HepG2 (cell line): Measurements from ENCODE around the gene CYLD. TPM values are rescaled to one million over a fixed set of nuclear protein-coding genes. Genes with fewer than 3 reads are reported as not detected.

ENCODE experiments used
- ATAC-seq: fragments of 200-7000 bp; cut with Tn5 transposase; 3 replicates; pipeline ENCODE4 v1.9.1; 2020; ENCODE audit warnings: mild to moderate bottlenecking, moderate library complexity
- BruUV-seq: library from RNA; stranded (reverse); fragments of 400-500 nt; replicated peaks from 2 replicates; lab custom pipeline; 2021; lab: Mats Ljungman, UMichigan
- CTCF ChIA-PET: fragments of 300-600 bp; formaldehyde crosslinking; extraction: SDS; loops from one replicate; lab custom pipeline; 2021; ENCODE audit warnings: low total read pairs, inconsistent platforms, low intra/inter-chr PET ratio; lab: Yijun Ruan, JAX
- POLR2A ChIA-PET: fragments of 350-600 bp; sonication (Branson Sonifier 250); formaldehyde crosslinking; loops from one replicate; lab custom pipeline; 2020; ENCODE audit warnings: antibody characterized with exemption, inconsistent platforms; lab: Yijun Ruan, JAX
- DNase-seq: peaks from one replicate; pipeline ENCODE4 v3.0.0-alpha.2; 2015; ENCODE audit warnings: low spot score
- FAIRE-seq: peaks from 3 replicates; lab custom pipeline; 2011; peaks lifted over from hg19 to GRCh38; lab: Jason Lieb, UNC
- H2AFZ ChIP-seq: one replicate; pipeline ENCODE4 v1.6.1; 2011; ENCODE audit warnings: low read length, inconsistent platforms
- H3K27ac ChIP-seq: fragments of 300-600 bp; 3 replicates; pipeline ENCODE4 v1.8.0; 2011; ENCODE audit warnings: mixed run types, mild to moderate bottlenecking, mixed read lengths, low read length, inconsistent platforms; ENCODE audit not compliant: insufficient read depth; ENCODE audit errors: extremely low read length
- H3K27me3 ChIP-seq, 2 experiments: fragments of 200-600 bp in 1 of 2; 2 replicates in 1 of 2; 3 replicates in 1 of 2; pipeline versions ENCODE4 v1.6.0 to v1.8.0; 2011; ENCODE audit warnings: low read length in 2 of 2, mild to moderate bottlenecking in 2 of 2, moderate library complexity in 2 of 2, inconsistent platforms in 1 of 2; ENCODE audit not compliant: insufficient read depth in 2 of 2, control insufficient read depth in 1 of 2
- H3K36me3 ChIP-seq, 2 experiments: fragments of 200-600 bp in 1 of 2; replicated peaks in 1 of 2; 2 replicates in 1 of 2; 3 replicates in 1 of 2; pipeline versions ENCODE4 v1.5.1 to v1.8.0; 2011; ENCODE audit warnings: low read length in 2 of 2, inconsistent platforms in 1 of 2; ENCODE audit not compliant: insufficient read depth in 2 of 2, control insufficient read depth in 1 of 2
- H3K4me1 ChIP-seq: 2 replicates; pipeline ENCODE4 v1.5.1; 2012; ENCODE audit warnings: low read length, inconsistent platforms; ENCODE audit not compliant: insufficient read depth
- H3K4me2 ChIP-seq: 2 replicates; pipeline ENCODE4 v1.6.0; 2011; ENCODE audit warnings: low read depth, low read length, inconsistent platforms
- H3K4me3 ChIP-seq, 3 experiments: fragments of 200-600 bp in 1 of 3; sonication (generic), shearing (Covaris generic) in 1 of 3; replicated peaks in 1 of 3; 2 replicates each; pipeline ENCODE4 v1.5.1; 2011 to 2016; ENCODE audit warnings: low read length in 3 of 3, inconsistent platforms in 2 of 3, low read depth in 2 of 3, mild to moderate bottlenecking in 2 of 3, control low read depth in 1 of 3, mixed read lengths in 1 of 3; ENCODE audit not compliant: insufficient read depth in 1 of 3
- H3K79me2 ChIP-seq: one replicate; pipeline ENCODE4 v1.6.1; 2011; ENCODE audit warnings: low read length, inconsistent platforms; ENCODE audit not compliant: insufficient read depth
- H3K9ac ChIP-seq: 2 replicates; pipeline ENCODE4 v1.6.0; 2011; ENCODE audit warnings: mild to moderate bottlenecking, low read depth, low read length, inconsistent platforms; ENCODE audit not compliant: insufficient read depth
- H3K9me3 ChIP-seq: 2 replicates; pipeline ENCODE4 v1.5.1; 2012; ENCODE audit warnings: mild to moderate bottlenecking, low read length
- H4K20me1 ChIP-seq: 2 replicates; pipeline ENCODE4 v1.6.0; 2011; ENCODE audit warnings: inconsistent platforms, mild to moderate bottlenecking, low read length, moderate library complexity; ENCODE audit not compliant: insufficient read depth
- BRD4 ChIP-seq: sonication (generic); formaldehyde crosslinking; IDR thresholded peaks from 2 replicates; pipeline ENCODE4 v1.4.0; 2020; ENCODE audit warnings: missing genetic modification reagents
- CEBPG ChIP-seq: IDR thresholded peaks from 2 replicates; pipeline ENCODE4 v1.6.1; 2016
- IRX3 ChIP-seq: sonication (generic); formaldehyde crosslinking; IDR thresholded peaks from 2 replicates; pipeline ENCODE4 v1.8.1; 2023; ENCODE audit warnings: mild to moderate bottlenecking, low read depth, missing genetic modification reagents, borderline replicate concordance
- MAFK ChIP-seq, 2 experiments: IDR thresholded peaks in 1 of 2; conservative IDR thresholded peaks in 1 of 2; 2 replicates each; pipeline ENCODE4 v1.6.1; 2011; ENCODE audit warnings: improper control_type of control experiment in 2 of 2, low read length in 2 of 2
- MBNL3 ChIP-seq: fragments of 250-450 bp; sonication (Bioruptor Pico); conservative IDR thresholded peaks from 2 replicates; pipeline ENCODE4 v1.8.0; 2022; ENCODE audit warnings: mild to moderate bottlenecking, inconsistent platforms
- RORA ChIP-seq: sonication (generic); formaldehyde crosslinking; IDR thresholded peaks from 2 replicates; pipeline ENCODE4 v1.5.0; 2020; ENCODE audit warnings: mild to moderate bottlenecking, missing genetic modification reagents, moderate library complexity
- TEAD3 ChIP-seq: optimal IDR thresholded peaks from 2 replicates; pipeline ENCODE3; 2016; ENCODE audit warnings: borderline replicate concordance
- ZFP37 ChIP-seq: sonication (generic); formaldehyde crosslinking; IDR thresholded peaks from 2 replicates; pipeline ENCODE4 v1.4.0; 2020; ENCODE audit warnings: missing genetic modification reagents, borderline replicate concordance
- ZNF17 ChIP-seq: sonication (generic); formaldehyde crosslinking; IDR thresholded peaks from 2 replicates; pipeline ENCODE4 v1.5.0; 2020; ENCODE audit warnings: mild to moderate bottlenecking, missing genetic modification reagents
- ZNF20 ChIP-seq: sonication (generic); formaldehyde crosslinking; IDR thresholded peaks from 2 replicates; pipeline ENCODE4 v1.4.0; 2020; ENCODE audit warnings: mild to moderate bottlenecking, moderate library complexity, missing genetic modification reagents
- ZNF251 ChIP-seq: sonication (generic); formaldehyde crosslinking; IDR thresholded peaks from 2 replicates; pipeline ENCODE4 v1.9.0; 2021; ENCODE audit warnings: mild to moderate bottlenecking, missing genetic modification reagents
- ZNF713 ChIP-seq: sonication (generic); formaldehyde crosslinking; IDR thresholded peaks from 2 replicates; pipeline ENCODE4 v1.4.0; 2020; ENCODE audit warnings: mild to moderate bottlenecking, missing genetic modification reagents
- WGBS: methylation state at CpG from one replicate; pipeline ENCODE4 v1.1.6; 2017; ENCODE audit warnings: low lambda C conversion rate; 5-methylcytosine and 5-hydroxymethylcytosine counted together
- in situ Hi-C: cut with HindIII; loops from 2 replicates; pipeline ENCODE4 v1.10.0; 2017; ENCODE audit warnings: low pct_unique_long_range_greater_than_20kb; ENCODE audit not compliant: extremely low pct_ligation_motif_present
- intact Hi-C: fragments of 100-400 bp; cut with micrococcal nuclease; formaldehyde crosslinking; loops from one replicate; pipeline ENCODE4 v1.10.0; 2022; ENCODE audit not compliant: unreplicated experiment
- polyA plus RNA-seq, 8 experiments: library from polyadenylated mRNA; depleted of rRNA in 3 of 8; stranded (reverse) in 7 of 8; unstranded in 1 of 8; fragments of >200 nt; fragmentation: Illumina TruSeq in 4 of 8; extraction: Trizol in 4 of 8; gene quantifications; 2 replicates each; pipeline versions ENCODE4 v1.2.1 to v1.2.3, GENCODE V29; 2011 to 2016; ENCODE audit warnings: low read depth in 4 of 8, missing spikeins in 1 of 8, mixed read lengths in 1 of 8; ENCODE audit not compliant: insufficient read depth in 1 of 8
- total RNA-seq, 5 experiments: library from RNA; depleted of rRNA; stranded (reverse); fragments of >200 nt; fragmentation: Illumina TruSeq; extraction: Trizol; gene quantifications; 2 replicates each; pipeline ENCODE4 v1.2.3, GENCODE V29; 2016; ENCODE audit warnings: low read depth in 1 of 5
- TF ChIP-seq, protein P1 (sequence below): IDR thresholded peaks from 2 replicates; pipeline ENCODE4 v1.6.1; 2016; ENCODE audit warnings: missing biosample characterization, missing genetic modification reagents, low read depth
- TF ChIP-seq, protein P2 (sequence below): sonication (generic); formaldehyde crosslinking; IDR thresholded peaks from 2 replicates; pipeline ENCODE4 v1.5.1; 2020; ENCODE audit warnings: missing genetic modification reagents, mild to moderate bottlenecking, borderline replicate concordance
- TF ChIP-seq, protein P3 (sequence below): sonication (generic); formaldehyde crosslinking; IDR thresholded peaks from 2 replicates; pipeline ENCODE4 v1.4.0; 2020; ENCODE audit warnings: missing genetic modification reagents, borderline replicate concordance

CYLD gene
- total and polyA plus RNA-seq, 2 of the 13 experiments (the other 11 are each of a cell fraction or from before 2014, with no cell fraction given): 6.1 to 11.4 TPM

DNA sequence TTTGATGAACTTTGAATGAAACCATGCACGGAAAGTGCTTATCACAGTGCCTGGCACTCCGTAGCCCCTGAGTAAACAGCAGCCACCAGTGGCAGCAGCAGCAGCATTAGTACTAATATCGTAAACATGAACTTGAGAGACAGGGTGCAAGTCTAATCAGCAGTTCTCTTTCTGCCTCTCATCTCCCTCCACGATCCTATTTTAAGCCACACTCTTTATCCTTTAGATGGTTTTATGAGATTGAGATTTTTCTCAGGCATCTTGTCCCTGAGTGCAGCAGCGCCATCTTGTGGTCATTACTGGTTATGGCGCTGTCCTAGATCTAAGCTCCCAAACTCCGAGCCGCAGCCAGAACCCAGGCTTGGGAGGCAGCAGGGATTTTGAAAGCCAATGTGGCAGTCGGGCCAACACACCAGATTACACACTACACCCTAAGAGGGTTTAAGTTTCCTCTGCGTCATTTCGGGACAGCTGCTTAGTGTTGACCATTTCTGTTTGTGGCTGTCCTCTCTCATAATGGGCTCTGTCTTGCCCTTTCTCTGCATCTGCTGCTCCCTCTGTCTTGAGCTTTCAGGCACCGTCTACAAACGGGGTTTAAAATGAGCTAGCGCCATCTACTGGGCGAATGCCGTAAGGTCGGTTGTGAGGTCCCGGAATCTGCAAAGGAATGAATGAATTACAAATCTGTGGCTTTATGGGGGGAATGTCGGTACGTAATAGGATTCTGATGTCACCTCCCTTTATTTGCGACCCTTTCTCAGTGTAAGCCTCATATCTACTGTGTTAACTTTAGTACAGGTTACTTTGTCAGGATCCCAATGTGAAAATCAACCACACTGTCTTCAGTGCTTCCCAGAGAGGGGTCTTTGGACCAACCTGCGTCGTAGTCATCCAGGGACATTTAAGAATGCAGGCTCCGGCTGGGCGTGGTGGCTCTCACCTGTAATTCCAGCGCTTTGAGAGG is 64.5 kb downstream of the CYLD start:
- no peaks in the 10 kb centered on the region for H3K36me3 ChIP-seq
- no peaks in the 10 kb centered on the region for H3K27me3 ChIP-seq
- no TSS peak for BruUV-seq
- FAIRE-seq (peak; percentile 96), DNase-seq (peak; percentile 88), ATAC-seq (peak; percentile 82)
- H2AFZ ChIP-seq: peak overlapping the region; percentile 87
- H4K20me1 ChIP-seq: no peaks in the 10 kb centered on the region
- peak overlapping the region; percentile 24 to 60 (median 39); a peak in 5 of 6 replicates for H3K4me3 ChIP-seq
- peak overlapping the region; percentile 91 for H3K4me2 ChIP-seq
- H3K27ac ChIP-seq: peak overlapping the region; percentile 6
- H3K9ac ChIP-seq: no peak overlapping the region
- in situ Hi-C loops: loop anchor here (5.0 kb wide), 2 partner anchors 139 to 434 kb away; no protein-coding TSS in a partner anchor
- H3K9me3 ChIP-seq: no peaks in the 10 kb centered on the region
- H3K4me1 ChIP-seq: peaks cover 39% of the 10 kb centered on the region
- POLR2A ChIA-PET: interaction anchor here (0.7 to 1.8 kb wide), 7 partner anchors 65 to 524 kb away, joined by 3 to 12 read pairs (median 4); partner anchors contain the start of gene CYLD
- WGBS: 1% methylated on average over 26 of the region's 26 CpGs
- CTCF ChIA-PET: interaction anchor here (0.8 to 2.3 kb wide), 9 partner anchors 25 to 956 kb away, joined by 3 to 20 read pairs (median 9); no protein-coding TSS in a partner anchor
- H3K79me2 ChIP-seq: no peaks in the 10 kb centered on the region
- intact Hi-C loops: loop anchor here (1.0 to 2.0 kb wide), 6 partner anchors 60 to 432 kb away; no protein-coding TSS in a partner anchor
- TF ChIP-seq ZNF251 (CRISPR knock-in tag) (no peak), BRD4 (CRISPR knock-in tag) (no peak), RORA (CRISPR knock-in tag) (no peak), ZNF20 (CRISPR knock-in tag) (no peak), ZFP37 (CRISPR knock-in tag) (0 out of 2 replicates have a peak, but pooled peaks have one; percentile 57), TEAD3 (CRISPR knock-in tag) (peak; percentile 55), ZNF17 (CRISPR knock-in tag) (no peak), MBNL3 (no peak), CEBPG (CRISPR knock-in tag) (no peak), ZNF713 (CRISPR knock-in tag) (no peak), MAFK (conservative IDR thresholded peaks at IDR 0.05 in 1 of 2, IDR thresholded peaks at IDR 0.05 in 1 of 2; ENCODE audit: low read length in 2 of 2) (no peak), IRX3 (CRISPR knock-in tag) (no peak; the same call in 1 of the 2 replicates)
- TF ChIP-seq, protein P1, sequence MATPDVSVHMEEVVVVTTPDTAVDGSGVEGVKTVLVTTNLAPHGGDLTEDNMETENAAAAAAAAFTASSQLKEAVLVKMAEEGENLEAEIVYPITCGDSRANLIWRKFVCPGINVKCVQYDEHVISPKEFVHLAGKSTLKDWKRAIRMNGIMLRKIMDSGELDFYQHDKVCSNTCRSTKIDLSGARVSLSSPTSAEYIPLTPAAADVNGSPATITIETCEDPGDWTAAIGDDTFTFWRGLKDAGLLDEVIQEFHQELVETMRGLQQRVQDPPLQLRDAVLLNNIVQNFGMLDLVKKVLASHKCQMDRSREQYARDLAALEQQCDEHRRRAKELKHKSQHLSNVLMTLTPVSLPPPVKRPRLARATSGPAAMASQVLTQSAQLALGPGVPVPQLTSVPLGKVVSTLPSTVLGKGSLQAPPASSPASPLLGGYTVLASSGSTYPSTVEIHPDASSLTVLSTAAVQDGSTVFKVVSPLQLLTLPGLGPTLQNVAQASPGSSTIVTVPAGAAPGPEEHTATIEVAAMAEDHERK (CRISPR knock-in tag): no peak
- TF ChIP-seq, protein P2, sequence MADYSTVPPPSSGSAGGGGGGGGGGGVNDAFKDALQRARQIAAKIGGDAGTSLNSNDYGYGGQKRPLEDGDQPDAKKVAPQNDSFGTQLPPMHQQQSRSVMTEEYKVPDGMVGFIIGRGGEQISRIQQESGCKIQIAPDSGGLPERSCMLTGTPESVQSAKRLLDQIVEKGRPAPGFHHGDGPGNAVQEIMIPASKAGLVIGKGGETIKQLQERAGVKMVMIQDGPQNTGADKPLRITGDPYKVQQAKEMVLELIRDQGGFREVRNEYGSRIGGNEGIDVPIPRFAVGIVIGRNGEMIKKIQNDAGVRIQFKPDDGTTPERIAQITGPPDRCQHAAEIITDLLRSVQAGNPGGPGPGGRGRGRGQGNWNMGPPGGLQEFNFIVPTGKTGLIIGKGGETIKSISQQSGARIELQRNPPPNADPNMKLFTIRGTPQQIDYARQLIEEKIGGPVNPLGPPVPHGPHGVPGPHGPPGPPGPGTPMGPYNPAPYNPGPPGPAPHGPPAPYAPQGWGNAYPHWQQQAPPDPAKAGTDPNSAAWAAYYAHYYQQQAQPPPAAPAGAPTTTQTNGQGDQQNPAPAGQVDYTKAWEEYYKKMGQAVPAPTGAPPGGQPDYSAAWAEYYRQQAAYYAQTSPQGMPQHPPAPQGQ (CRISPR knock-in tag): no peak
- TF ChIP-seq, protein P3, sequence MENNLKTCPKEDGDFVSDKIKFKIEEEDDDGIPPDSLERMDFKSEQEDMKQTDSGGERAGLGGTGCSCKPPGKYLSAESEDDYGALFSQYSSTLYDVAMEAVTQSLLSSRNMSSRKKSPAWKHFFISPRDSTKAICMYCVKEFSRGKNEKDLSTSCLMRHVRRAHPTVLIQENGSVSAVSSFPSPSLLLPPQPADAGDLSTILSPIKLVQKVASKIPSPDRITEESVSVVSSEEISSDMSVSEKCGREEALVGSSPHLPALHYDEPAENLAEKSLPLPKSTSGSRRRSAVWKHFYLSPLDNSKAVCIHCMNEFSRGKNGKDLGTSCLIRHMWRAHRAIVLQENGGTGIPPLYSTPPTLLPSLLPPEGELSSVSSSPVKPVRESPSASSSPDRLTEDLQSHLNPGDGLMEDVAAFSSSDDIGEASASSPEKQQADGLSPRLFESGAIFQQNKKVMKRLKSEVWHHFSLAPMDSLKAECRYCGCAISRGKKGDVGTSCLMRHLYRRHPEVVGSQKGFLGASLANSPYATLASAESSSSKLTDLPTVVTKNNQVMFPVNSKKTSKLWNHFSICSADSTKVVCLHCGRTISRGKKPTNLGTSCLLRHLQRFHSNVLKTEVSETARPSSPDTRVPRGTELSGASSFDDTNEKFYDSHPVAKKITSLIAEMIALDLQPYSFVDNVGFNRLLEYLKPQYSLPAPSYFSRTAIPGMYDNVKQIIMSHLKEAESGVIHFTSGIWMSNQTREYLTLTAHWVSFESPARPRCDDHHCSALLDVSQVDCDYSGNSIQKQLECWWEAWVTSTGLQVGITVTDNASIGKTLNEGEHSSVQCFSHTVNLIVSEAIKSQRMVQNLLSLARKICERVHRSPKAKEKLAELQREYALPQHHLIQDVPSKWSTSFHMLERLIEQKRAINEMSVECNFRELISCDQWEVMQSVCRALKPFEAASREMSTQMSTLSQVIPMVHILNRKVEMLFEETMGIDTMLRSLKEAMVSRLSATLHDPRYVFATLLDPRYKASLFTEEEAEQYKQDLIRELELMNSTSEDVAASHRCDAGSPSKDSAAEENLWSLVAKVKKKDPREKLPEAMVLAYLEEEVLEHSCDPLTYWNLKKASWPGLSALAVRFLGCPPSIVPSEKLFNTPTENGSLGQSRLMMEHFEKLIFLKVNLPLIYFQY: no peak
